Measurements from ENCODE around the gene DAPK3. TPM values are rescaled to one million over a fixed set of nuclear protein-coding genes. Genes with fewer than 3 reads are reported as not detected.
"Not testable (repeated sequence)": the region's sequence is repeated elsewhere in the genome, so short reads cannot be mapped to it uniquely, and the experiment has no call there.

The DAPK3 gene
- total RNA-seq, 1 experiment from 2014 or later, result 54.5 TPM

GRCh38 chr19:4005436-4005835 is 34.5 kb upstream of the DAPK3 start:
- not testable (repeated sequence) for DNase-seq (ENCODE audit: low spot score)

GRCh38 chr19:4000798-4001197 is 29.9 kb upstream of the DAPK3 start:
- not testable (repeated sequence) for DNase-seq (ENCODE audit: low spot score)

- DNase-seq (ENCODE audit: low spot score), result not testable (repeated sequence)
Observed at GRCh38 chr19:3998667-3999412, 27.9 kb upstream of the DAPK3 start.

- DNase-seq (ENCODE audit: low spot score), result no peak
Observed at GRCh38 chr19:3995607-3996006, 24.7 kb upstream of the DAPK3 start.

GRCh38 chr19:3990815-3991117 is 19.9 kb upstream of the DAPK3 start:
- no peak for DNase-seq (ENCODE audit: low spot score)

- peak; percentile 60 for DNase-seq (ENCODE audit: low spot score)
Observed at GRCh38 chr19:3987619-3988371, 16.9 kb upstream of the DAPK3 start.

GRCh38 chr19:3986260-3987041 is 15.6 kb upstream of the DAPK3 start:
- peak; percentile 53 for DNase-seq (ENCODE audit: low spot score)

- no peak for DNase-seq (ENCODE audit: low spot score)
Observed at GRCh38 chr19:3985643-3986259, 14.9 kb upstream of the DAPK3 start.

GRCh38 chr19:3984908-3985642 is 14.2 kb upstream of the DAPK3 start, which contains the start of gene EEF2:
Gene EEF2, minus strand, starts transcription at chr19:3985463. Its CDS starts 83 bp downstream, at chr19:3985380.
- peak; percentile 65 for DNase-seq (ENCODE audit: low spot score)

GRCh38 chr19:3984584-3984907 is 13.6 kb upstream of the DAPK3 start:
- DNase-seq (ENCODE audit: low spot score), result no peak

- no peak for DNase-seq (ENCODE audit: low spot score)
Observed at GRCh38 chr19:3983936-3984583, 13.2 kb upstream of the DAPK3 start.

- no peak for DNase-seq (ENCODE audit: low spot score)
Observed at GRCh38 chr19:3983542-3983914, 12.6 kb upstream of the DAPK3 start.

GRCh38 chr19:3982701-3983541 is 12.0 kb upstream of the DAPK3 start:
- no peak for DNase-seq (ENCODE audit: low spot score)

GRCh38 chr19:3981736-3982681 is 11.1 kb upstream of the DAPK3 start:
- no peak for DNase-seq (ENCODE audit: low spot score)

GRCh38 chr19:3981373-3981735 is 10.5 kb upstream of the DAPK3 start:
- no peak for DNase-seq (ENCODE audit: low spot score)

- DNase-seq (ENCODE audit: low spot score), result no peak
Observed at GRCh38 chr19:3980353-3981251, 9.7 kb upstream of the DAPK3 start.

- no peak for DNase-seq (ENCODE audit: low spot score)
Observed at GRCh38 chr19:3979674-3980352, 8.9 kb upstream of the DAPK3 start.
